Gastroesophageal sphincter (tissue), 3 donors: ENCODE measurements around the gene CYP51A1.

Experiments
- CTCF ChIP-seq, 4 experiments: fragments of 200-600 bp in 2 of 4; fragments of 450-650 bp in 2 of 4; sonication (generic) in 1 of 4; IDR thresholded peaks; one replicate each; pipeline ENCODE4 v1.5.1; 2017 to 2019; ENCODE audit warnings: antibody characterized with exemption in 4 of 4, mild to moderate bottlenecking in 2 of 4, moderate library complexity in 2 of 4
- EP300 ChIP-seq: sonication (generic); formaldehyde crosslinking; IDR thresholded peaks from one replicate; pipeline ENCODE4 v1.6.1; 2017; ENCODE audit warnings: antibody characterized with exemption, mild to moderate bottlenecking
- POLR2A ChIP-seq, 2 donors: fragments of 450-650 bp; IDR thresholded peaks; one replicate each; pipeline ENCODE4 v1.6.1; 2017; ENCODE audit warnings: antibody characterized with exemption in 2 of 2, mild to moderate bottlenecking in 2 of 2, moderate library complexity in 1 of 2
- POLR2AphosphoS5 ChIP-seq: sonication (generic); formaldehyde crosslinking; IDR thresholded peaks from one replicate; pipeline ENCODE4 v1.6.1; 2017; ENCODE audit warnings: antibody characterized with exemption

GRCh38 chr7:92116949-92117348, 17.3 kb downstream of the CYP51A1 start:
- no peak for TF ChIP-seq CTCF (IDR thresholded peaks at IDR 0.05)
- no peak for TF ChIP-seq EP300
- TF ChIP-seq POLR2A (IDR thresholded peaks at IDR 0.05) = no peak
- TF ChIP-seq POLR2AphosphoS5 = no peak
